Measurements from ENCODE around the gene BARHL1. TPM values are rescaled to one million over a fixed set of nuclear protein-coding genes. Genes with fewer than 3 reads are reported as not detected.

The BARHL1 gene
- total and polyA plus RNA-seq, 2 of the 4 experiments (the other 2 are of a cell fraction), result not detected

DNA sequence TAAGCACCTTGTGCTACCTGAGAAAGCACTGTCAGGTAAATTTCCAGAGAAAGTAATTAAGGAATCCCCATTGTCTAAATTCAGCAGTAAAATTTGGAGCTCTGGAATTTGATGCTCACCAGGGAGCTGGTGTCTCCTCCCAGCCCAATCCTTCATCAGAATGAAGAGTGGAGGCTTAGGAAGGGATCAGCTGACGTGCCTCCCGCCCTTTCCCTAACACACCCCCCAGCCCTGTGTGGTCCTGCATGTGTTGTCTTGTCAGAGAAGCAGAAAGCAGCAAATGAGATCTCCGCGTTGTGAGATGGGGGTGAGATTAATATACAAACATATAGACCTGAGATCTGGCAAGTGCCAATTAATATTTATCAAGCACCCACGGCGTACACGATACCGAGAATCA, 26.9 kb upstream of the BARHL1 start:
- POLR2A ChIA-PET (ENCODE audit: unreplicated experiment), result no interaction called here
- Histone ChIP-seq H3K23ac (ENCODE audit: low read depth, low read length) (no peak overlapping the region), H2BK20ac (ENCODE audit: low read depth, low read length) (no peak overlapping the region), H2BK5ac (ENCODE audit: low read depth, low read length, poor library complexity, severe bottlenecking) (no peak overlapping the region), H3K4me1 (ENCODE audit: control insufficient read depth, insufficient read depth, low read length) (no peaks in the 10 kb centered on the region), H3K4me3 (ENCODE audit: insufficient read depth, low read depth, low read length) (no peak overlapping the region), H3K27me3 (ENCODE audit: control insufficient read depth, insufficient read depth, low read length) (peaks cover 34% of the 10 kb centered on the region), H2BK120ac (ENCODE audit: low read depth, low read length) (no peak overlapping the region), H3K4ac (ENCODE audit: low read depth, low read length) (no peak overlapping the region), H3K56ac (ENCODE audit: extremely low read depth, insufficient read depth, low read length) (no peak overlapping the region), H3K36me3 (ENCODE audit: control insufficient read depth, insufficient read depth, low read length) (no peaks in the 10 kb centered on the region), H4K8ac (ENCODE audit: low read depth in 2 of 2, low read length in 2 of 2) (no peak overlapping the region), H4K20me1 (ENCODE audit: insufficient read depth, low read length) (no peaks in the 10 kb centered on the region), H3K18ac (ENCODE audit: low read depth, low read length) (no peak overlapping the region), H4K5ac (ENCODE audit: low read depth, low read length) (no peak overlapping the region), H2AFZ (replicated peaks; ENCODE audit: low read length, poor library complexity) (no peak overlapping the region), H3K4me2 (ENCODE audit: low read depth, low read length) (no peak overlapping the region), H3K79me1 (ENCODE audit: low read depth in 1 of 2, low read length in 2 of 2) (no peaks in the 10 kb centered on the region), H2BK15ac (ENCODE audit: low read depth, low read length) (no peak overlapping the region), H3K14ac (replicated peaks; ENCODE audit: low read depth, low read length) (no peak overlapping the region), H3K9me3 (ENCODE audit: control insufficient read depth, insufficient read depth, low read length) (peaks cover 3% of the 10 kb centered on the region), H4K91ac (ENCODE audit: insufficient read depth, low read depth, low read length) (no peak overlapping the region), H2AK5ac (ENCODE audit: low read depth, low read length) (no peak overlapping the region), H2AK9ac (replicated peaks; ENCODE audit: low read depth, low read length, poor library complexity) (no peak overlapping the region), H3K9ac (ENCODE audit: low read depth, low read length) (no peak overlapping the region), H3K9me1 (ENCODE audit: insufficient read depth, low read length) (no peaks in the 10 kb centered on the region), H3K27ac (ENCODE audit: insufficient read depth, low read length) (no peak overlapping the region)
- ATAC-seq (ENCODE audit: low read depth) (no peak), DNase-seq (no peak)
- intact Hi-C loops (cut with micrococcal nuclease) (no loop called here), in situ Hi-C loops (cut with MboI; ENCODE audit: low sequenced_read_pairs) (no loop called here), dilution Hi-C loops (cut with HindIII; ENCODE audit: low sequenced_read_pairs, unreplicated experiment) (no loop called here)
- CTCF ChIA-PET, result no interaction called here
- BruUV-seq (replicated peaks), result no TSS peak
- no peak for TF ChIP-seq BHLHE40 (IDR thresholded peaks at IDR 0.05; ENCODE audit: low read depth, low read length)
- TF ChIP-seq RFX5 (IDR thresholded peaks at IDR 0.05; ENCODE audit: low read depth, low read length), result no peak
- TF ChIP-seq NFE2L2 (IDR thresholded peaks at IDR 0.05; ENCODE audit: low read depth, low read length), result no peak
- TF ChIP-seq RCOR1 (IDR thresholded peaks at IDR 0.05; ENCODE audit: insufficient replicate concordance, low read length), result no peak
- WGBS, 2 experiments (ENCODE audit: extremely low coverage in 2 of 2, insufficient read length in 1 of 2), result no CpG with 5 or more reads among the region's 8 CpGs

Measured in IMR-90 (cell line).